ENCODE data around the gene TOM1L1. TPM values are rescaled to one million over a fixed set of nuclear protein-coding genes. Genes with fewer than 3 reads are reported as not detected.

Gene TOM1L1
- total and polyA plus RNA-seq, 2 of the 8 experiments (the other 6 are each of a cell fraction or from before 2014, with no cell fraction given) = 47.0 to 60.8 TPM

Small RNAs within 50 kb of the gene (small RNA-seq; reads per million reads assigned to genes)
- gene AC007485.1 (ENCODE audit: insufficient read depth) = not detected

Other genes with a start within 250 kb of the TOM1L1 start
- gene COX11, start 67.8 kb downstream of the TOM1L1 start, total RNA-seq (2021; fragmentation: NEBNext Ultra II Directional; extraction: Animal tissue kit (Norgen Biotek cat#: 25700)) = 54.1 and 56.1 TPM in 2 replicates
- 43.0 and 68.5 TPM in 2 replicates for gene COX11, start 67.8 kb downstream of the TOM1L1 start, polyA plus RNA-seq (2011; rRNA removed)
- gene STXBP4, start 67.9 kb downstream of the TOM1L1 start, total RNA-seq (2021; fragmentation: NEBNext Ultra II Directional; extraction: Animal tissue kit (Norgen Biotek cat#: 25700)) = 18.2 and 18.5 TPM in 2 replicates
- gene STXBP4, start 67.9 kb downstream of the TOM1L1 start, polyA plus RNA-seq (2011; rRNA removed) = 1.8 and 3.2 TPM in 2 replicates